ENCODE results near the gene ARHGEF16.

Gene ARHGEF16

GRCh38 chr1:3492545-3493246 lies 38.2 kb downstream of the ARHGEF16 start:
- H3K4me3 ChIP-seq (ENCODE audit: low read depth, low read length) = no peak overlapping the region
- TF ChIP-seq ZFHX2 (tag by site-specific recombination; conservative IDR thresholded peaks at IDR 0.05) (peak; percentile 49), ZFP69B (tag by site-specific recombination; IDR thresholded peaks at IDR 0.05) (0 out of 2 replicates have a peak, but pooled peaks have one; percentile 25), GLI2 (tag by site-specific recombination; IDR thresholded peaks at IDR 0.05; ENCODE audit: borderline replicate concordance, low read depth) (no peak), ZNF585B (tag by site-specific recombination; IDR thresholded peaks at IDR 0.05) (no peak), EGR2 (tag by site-specific recombination; IDR thresholded peaks at IDR 0.05; ENCODE audit: low read depth) (peak; percentile 52; the same call in 1 of the 2 replicates), HOXC10 (CRISPR knock-in tag; IDR thresholded peaks at IDR 0.05) (no peak)
- H3K4me1 ChIP-seq (ENCODE audit: control insufficient read depth, insufficient read depth, low read length) = no peaks in the 10 kb centered on the region
- CTCF ChIA-PET = interaction anchor here (0.6 to 2.1 kb wide), 10 partner anchors 10 to 495 kb away, joined by 3 to 13 read pairs (median 4); no protein-coding TSS in a partner anchor
- no peaks in the 10 kb centered on the region for H3K9me3 ChIP-seq (ENCODE audit: control insufficient read depth, insufficient read depth, low read depth, low read length)
- no peak overlapping the region for H3K27ac ChIP-seq (ENCODE audit: extremely low read depth, low read depth, low read length)
- POLR2A ChIA-PET = no interaction called here
- no peaks in the 10 kb centered on the region for H3K36me3 ChIP-seq (ENCODE audit: control insufficient read depth in 2 of 2, insufficient read depth in 1 of 2, low read length in 2 of 2)

GRCh38 chr1:3494321-3495308 lies 40.1 kb downstream of the ARHGEF16 start:
- ChIA-PET POLR2A (no interaction called here), CTCF (interaction anchor here (0.6 kb wide), 1 partner anchor 121 kb away, joined by 3 read pairs; no protein-coding TSS in a partner anchor)
- Histone ChIP-seq H3K9me3 (ENCODE audit: control insufficient read depth, insufficient read depth, low read depth, low read length) (no peaks in the 10 kb centered on the region), H3K4me3 (ENCODE audit: low read depth, low read length) (no peak overlapping the region), H3K4me1 (ENCODE audit: control insufficient read depth, insufficient read depth, low read length) (no peaks in the 10 kb centered on the region), H3K36me3 (ENCODE audit: control insufficient read depth in 2 of 2, insufficient read depth in 1 of 2, low read length in 2 of 2) (no peaks in the 10 kb centered on the region), H3K27ac (ENCODE audit: extremely low read depth, low read depth, low read length) (no peak overlapping the region)
- peak; percentile 52; the same call in 1 of the 2 replicates for TF ChIP-seq HIC1 (tag by site-specific recombination; IDR thresholded peaks at IDR 0.05)
- no peak for TF ChIP-seq ZNF792 (tag by site-specific recombination; IDR thresholded peaks at IDR 0.05)
- TF ChIP-seq ZBTB1 (tag by site-specific recombination; IDR thresholded peaks at IDR 0.05) = no peak
- no peak for TF ChIP-seq ZNF121 (tag by site-specific recombination; IDR thresholded peaks at IDR 0.05)

DNA sequence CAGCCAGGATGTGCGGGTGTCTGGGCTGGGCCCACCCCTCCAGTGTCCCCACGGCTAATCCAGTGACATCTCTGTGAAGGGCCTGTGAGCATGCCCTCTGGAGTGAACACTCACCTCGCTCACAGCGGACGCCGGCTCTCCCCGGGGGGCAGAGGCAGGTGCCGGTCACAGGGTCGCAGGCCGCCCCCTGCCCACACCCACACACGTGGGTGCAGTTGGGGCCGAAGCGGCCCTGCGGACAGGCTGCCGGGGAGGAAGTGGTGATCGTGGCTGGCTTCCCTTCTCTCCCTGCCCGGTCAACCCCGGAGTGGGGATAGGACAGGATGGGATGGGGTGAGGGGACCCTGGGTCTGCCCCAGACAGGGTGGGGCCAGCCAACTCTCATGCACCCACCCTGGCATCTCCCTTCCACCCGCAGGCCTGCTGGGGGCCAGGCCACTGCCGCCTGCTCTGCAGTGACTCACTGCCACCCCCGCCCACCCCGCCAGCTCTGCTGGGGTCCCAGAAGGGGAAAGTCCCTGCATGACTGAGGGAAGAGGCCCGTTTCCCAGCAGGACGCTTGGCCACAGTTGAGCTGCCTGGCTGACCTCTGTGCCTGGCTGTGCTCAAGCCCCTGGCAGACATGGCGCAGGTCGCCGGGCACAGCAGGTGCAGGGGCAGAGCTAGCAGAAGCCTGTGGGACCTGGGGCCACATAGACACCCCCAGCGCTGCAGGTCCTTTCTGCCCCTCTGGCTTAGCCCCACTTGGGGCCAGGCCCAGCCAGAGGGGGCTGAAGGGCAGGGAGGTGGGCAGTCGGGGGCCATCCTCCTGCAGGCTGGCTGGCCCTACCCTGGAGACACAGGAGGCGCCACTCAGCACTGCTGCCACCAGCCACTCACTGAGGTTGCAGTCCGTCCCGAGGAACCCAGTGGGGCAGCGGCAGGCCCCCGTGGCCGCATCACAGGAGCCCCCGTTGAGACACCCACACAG lies 41.6 kb downstream of the ARHGEF16 start:
- Histone ChIP-seq H3K36me3 (ENCODE audit: control insufficient read depth in 2 of 2, insufficient read depth in 1 of 2, low read length in 2 of 2) (no peaks in the 10 kb centered on the region), H3K4me1 (ENCODE audit: control insufficient read depth, insufficient read depth, low read length) (no peaks in the 10 kb centered on the region), H3K4me3 (ENCODE audit: low read depth, low read length) (no peak overlapping the region), H3K27ac (ENCODE audit: extremely low read depth, low read depth, low read length) (no peak overlapping the region), H3K9me3 (ENCODE audit: control insufficient read depth, insufficient read depth, low read depth, low read length) (no peaks in the 10 kb centered on the region)
- POLR2A ChIA-PET = no interaction called here
- CTCF ChIA-PET = interaction anchor here (0.6 kb wide), 1 partner anchor 30 kb away, joined by 4 read pairs; no protein-coding TSS in a partner anchor
- TF ChIP-seq ZFHX2 (tag by site-specific recombination; conservative IDR thresholded peaks at IDR 0.05) (peak; percentile 76), ZSCAN16 (tag by site-specific recombination; IDR thresholded peaks at IDR 0.05) (no peak), BCL11A (tag by site-specific recombination; IDR thresholded peaks at IDR 0.05; ENCODE audit: low read depth) (no peak), YY2 (tag by site-specific recombination; IDR thresholded peaks at IDR 0.05) (no peak), EGR2 (tag by site-specific recombination; IDR thresholded peaks at IDR 0.05; ENCODE audit: low read depth) (peak; percentile 67), ZNF555 (tag by site-specific recombination; conservative IDR thresholded peaks at IDR 0.05) (no peak), ZNF184 (tag by site-specific recombination; IDR thresholded peaks at IDR 0.05) (no peak), ZNF704 (tag by site-specific recombination; IDR thresholded peaks at IDR 0.05) (no peak), ZIC2 (tag by site-specific recombination; IDR thresholded peaks at IDR 0.05) (peak; percentile 91), ZBTB44 (tag by site-specific recombination; IDR thresholded peaks at IDR 0.05) (no peak)
- TF ChIP-seq, protein P1, sequence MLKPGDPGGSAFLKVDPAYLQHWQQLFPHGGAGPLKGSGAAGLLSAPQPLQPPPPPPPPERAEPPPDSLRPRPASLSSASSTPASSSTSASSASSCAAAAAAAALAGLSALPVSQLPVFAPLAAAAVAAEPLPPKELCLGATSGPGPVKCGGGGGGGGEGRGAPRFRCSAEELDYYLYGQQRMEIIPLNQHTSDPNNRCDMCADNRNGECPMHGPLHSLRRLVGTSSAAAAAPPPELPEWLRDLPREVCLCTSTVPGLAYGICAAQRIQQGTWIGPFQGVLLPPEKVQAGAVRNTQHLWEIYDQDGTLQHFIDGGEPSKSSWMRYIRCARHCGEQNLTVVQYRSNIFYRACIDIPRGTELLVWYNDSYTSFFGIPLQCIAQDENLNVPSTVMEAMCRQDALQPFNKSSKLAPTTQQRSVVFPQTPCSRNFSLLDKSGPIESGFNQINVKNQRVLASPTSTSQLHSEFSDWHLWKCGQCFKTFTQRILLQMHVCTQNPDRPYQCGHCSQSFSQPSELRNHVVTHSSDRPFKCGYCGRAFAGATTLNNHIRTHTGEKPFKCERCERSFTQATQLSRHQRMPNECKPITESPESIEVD (tag by site-specific recombination; IDR thresholded peaks at IDR 0.05) = no peak
